Measurements from ENCODE around the gene RPS2.

The RPS2 gene

DNA sequence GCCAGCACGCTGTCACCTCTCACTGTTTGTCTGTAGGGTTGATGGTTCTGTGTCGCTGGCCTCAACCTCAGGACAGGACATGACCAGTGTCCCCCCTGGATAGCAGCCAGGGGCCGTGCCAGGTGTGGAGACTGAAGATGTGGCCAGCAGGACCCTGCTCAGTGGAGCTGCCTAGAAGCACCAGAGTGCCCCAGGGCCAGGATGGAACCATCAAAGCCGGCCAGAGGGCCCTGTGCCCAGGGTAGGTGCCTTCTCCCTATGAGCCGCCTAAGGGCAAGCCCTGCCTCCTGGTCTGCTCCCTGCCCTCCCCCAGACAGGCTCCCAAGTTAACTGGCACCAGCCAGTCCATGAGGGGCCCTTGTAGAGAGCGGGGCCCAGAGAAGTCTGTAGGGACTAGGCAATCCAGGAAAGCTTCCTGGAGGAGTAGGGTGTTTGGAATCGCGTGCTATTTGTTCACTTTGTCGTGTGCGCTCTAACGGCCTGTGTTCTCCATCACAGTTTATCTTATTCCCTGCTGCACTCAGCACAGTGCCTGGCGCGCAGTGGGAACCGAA lies 5.8 kb downstream of the RPS2 start:
- no peak for TF ChIP-seq ZFX (IDR thresholded peaks at IDR 0.05; ENCODE audit: borderline replicate concordance)
- no peak for TF ChIP-seq CTCF (IDR thresholded peaks at IDR 0.05)
- peak overlapping the region; percentile 96 for H3K27ac ChIP-seq

- peak overlapping the region; percentile 96 for H3K27ac ChIP-seq
Measured at GRCh38 chr16:1958143-1958491, 6.5 kb downstream of the RPS2 start.

GRCh38 chr16:1957434-1958142 lies 7.0 kb downstream of the RPS2 start:
- peak overlapping the region; percentile 96 for H3K27ac ChIP-seq

DNA sequence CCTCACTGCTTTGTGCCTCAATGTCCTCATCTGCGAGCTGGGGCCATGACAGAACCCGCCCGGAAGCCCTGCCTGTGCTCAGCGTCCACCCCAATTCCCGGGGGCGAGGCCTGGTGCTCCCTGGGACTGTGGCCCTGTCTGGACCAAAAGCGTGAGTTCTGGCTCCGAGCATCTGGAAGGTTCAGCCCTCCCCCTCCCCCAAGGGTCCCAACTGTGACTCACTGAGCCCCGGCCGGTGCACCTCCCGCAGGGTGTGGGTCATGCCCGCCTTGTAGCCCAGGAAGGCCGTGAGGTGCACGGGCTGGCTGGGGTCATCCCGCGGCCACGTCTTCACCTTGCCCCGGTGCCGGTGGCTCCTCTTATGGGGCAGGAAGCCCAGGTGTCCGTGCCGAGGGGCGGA lies 10.9 kb downstream of the RPS2 start:
- TF ChIP-seq CTCF (IDR thresholded peaks at IDR 0.05) (no peak), ZFX (IDR thresholded peaks at IDR 0.05; ENCODE audit: borderline replicate concordance) (no peak)
- no peak overlapping the region for H3K27ac ChIP-seq

DNA sequence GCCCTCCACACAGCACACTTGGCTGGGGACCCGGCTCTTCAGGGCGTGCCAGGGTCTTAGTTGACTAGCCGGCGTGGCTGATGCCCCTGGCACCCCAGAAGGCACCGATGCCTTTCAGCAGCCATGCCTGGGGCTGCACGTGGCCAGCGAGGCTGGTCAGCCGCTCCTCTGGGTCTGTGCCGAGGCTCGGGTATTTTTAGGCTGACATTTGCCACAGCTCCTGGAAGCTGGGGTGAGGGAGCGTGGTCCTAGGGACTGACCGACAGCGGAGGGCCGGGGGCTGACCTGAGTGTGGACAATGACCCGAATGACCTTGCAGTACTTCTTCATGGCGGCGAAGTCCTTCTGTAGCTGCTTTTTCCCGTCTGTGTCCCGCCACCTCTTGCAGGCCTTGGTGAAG lies 14.1 kb downstream of the RPS2 start:
- TF ChIP-seq CTCF (IDR thresholded peaks at IDR 0.05) (no peak), ZFX (IDR thresholded peaks at IDR 0.05; ENCODE audit: borderline replicate concordance) (no peak)
- no peak overlapping the region for H3K27ac ChIP-seq

DNA sequence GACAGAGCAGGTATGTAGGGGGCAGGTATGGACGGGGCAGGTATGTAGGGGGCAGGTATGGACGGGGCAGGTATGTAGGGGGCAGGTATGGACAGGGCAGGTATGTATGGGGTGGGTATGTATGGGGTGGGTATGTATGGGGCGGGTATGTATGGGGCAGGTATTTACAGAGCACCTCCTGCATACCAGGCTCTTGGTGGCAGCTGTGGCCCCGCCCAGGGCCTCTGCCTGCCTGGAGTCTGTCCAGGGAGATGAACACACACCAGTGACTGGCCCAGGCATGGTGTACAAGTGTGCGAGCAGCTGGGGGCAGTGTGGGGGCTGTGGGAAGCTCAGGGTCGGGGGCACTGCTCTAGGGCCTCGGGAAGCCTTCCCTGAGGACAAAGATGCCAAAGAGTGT lies 14.6 kb downstream of the RPS2 start:
- no peak overlapping the region for H3K27ac ChIP-seq
- TF ChIP-seq ZFX (IDR thresholded peaks at IDR 0.05; ENCODE audit: borderline replicate concordance) (no peak), CTCF (IDR thresholded peaks at IDR 0.05) (no peak)

DNA sequence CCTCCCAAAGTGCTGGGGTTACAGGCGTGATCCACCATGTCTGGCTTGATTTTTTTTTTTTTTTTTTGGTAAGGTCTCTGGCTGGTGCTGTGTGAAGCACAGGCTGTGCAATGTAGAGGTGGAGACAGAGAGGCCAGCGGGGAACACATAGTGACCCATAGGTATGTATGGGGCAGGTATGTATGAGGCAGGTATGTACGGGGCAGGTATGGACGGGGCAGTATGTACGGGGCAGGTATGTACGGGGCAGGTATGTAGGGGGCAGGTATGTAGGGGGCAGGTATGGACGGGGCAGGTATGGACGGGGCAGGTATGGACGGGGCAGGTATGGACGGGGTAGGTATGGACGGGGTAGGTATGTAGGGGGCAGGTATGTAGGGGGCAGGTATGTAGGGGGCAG lies 15.1 kb downstream of the RPS2 start:
- TF ChIP-seq CTCF (IDR thresholded peaks at IDR 0.05) (no peak), ZFX (IDR thresholded peaks at IDR 0.05; ENCODE audit: borderline replicate concordance) (no peak)
- no peak overlapping the region for H3K27ac ChIP-seq

DNA sequence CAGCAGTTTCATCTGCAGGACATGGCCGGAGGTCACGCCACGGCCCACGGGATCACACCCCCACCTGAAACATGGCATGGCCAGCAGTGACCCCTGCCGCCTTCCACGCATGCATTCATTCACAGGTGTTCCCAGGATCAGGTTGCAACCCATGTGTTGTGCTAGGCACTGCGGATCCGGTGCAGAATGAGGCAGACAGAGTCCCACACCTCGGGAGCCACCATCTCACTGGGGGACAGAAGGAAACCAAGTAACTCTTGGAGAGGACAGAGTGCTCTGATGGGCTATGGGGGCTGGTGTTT lies 17.3 kb downstream of the RPS2 start:
- TF ChIP-seq CTCF (IDR thresholded peaks at IDR 0.05) (no peak), ZFX (IDR thresholded peaks at IDR 0.05; ENCODE audit: borderline replicate concordance) (no peak)
- no peak overlapping the region for H3K27ac ChIP-seq
